HG03196 (cell line): ENCODE data around the gene SCYL1.

Experiments
- ATAC-seq: cut with Tn5 transposase; IDR thresholded peaks from one replicate; pipeline ENCODE4 v1.9.1; 2021; ENCODE audit not compliant: unreplicated experiment

SCYL1 gene

DNA sequence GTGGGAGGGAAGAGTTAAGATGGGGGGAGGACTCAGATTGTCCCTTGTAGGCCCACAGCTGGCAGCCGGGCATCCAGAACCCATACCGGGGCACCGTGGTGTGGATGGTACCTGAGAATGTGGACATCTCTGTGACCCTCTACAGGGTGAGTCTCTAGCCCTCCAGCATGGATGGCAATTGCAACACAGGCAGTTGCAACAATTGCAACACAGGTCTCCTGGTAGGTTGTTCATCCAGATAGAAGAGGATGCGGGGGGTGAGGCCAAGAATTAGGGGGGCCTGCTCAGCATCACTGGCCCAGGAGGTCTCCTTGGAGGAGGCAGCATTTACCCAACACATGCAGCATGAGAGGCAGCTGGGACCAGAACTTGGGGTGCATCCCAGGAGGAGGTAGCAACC, 54.4 kb downstream of the SCYL1 start:
- no peak for ATAC-seq

DNA sequence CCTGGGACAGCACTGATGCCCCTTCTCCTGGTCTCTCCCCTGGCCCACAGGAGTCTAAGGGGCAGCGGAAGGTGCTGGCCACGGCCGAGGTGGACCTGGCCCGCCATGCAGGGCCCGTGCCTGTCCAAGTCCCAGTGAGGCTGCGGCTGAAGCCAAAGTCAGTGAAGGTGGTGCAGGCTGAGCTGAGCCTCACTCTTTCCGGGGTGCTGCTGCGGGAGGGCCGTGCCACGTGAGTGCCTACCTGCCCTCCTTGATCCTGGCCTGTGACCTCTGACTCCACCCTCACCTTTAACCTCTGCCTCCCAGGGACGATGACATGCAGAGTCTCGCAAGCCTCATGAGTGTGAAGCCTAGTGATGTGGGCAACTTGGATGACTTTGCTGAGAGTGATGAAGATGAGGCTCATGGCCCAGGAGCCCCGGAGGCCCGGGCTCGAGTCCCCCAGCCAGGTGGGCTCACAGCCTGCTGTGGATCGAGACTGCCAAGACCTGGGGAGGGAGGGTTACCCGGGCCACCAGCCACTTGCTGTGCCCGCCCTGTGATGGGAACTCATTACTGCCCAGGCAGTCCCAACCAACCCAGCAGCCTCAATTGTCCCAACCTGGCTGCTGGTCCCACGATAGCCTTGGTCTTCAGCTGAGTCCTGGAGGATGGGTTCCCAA, 55.3 kb downstream of the SCYL1 start:
- ATAC-seq: no peak

DNA sequence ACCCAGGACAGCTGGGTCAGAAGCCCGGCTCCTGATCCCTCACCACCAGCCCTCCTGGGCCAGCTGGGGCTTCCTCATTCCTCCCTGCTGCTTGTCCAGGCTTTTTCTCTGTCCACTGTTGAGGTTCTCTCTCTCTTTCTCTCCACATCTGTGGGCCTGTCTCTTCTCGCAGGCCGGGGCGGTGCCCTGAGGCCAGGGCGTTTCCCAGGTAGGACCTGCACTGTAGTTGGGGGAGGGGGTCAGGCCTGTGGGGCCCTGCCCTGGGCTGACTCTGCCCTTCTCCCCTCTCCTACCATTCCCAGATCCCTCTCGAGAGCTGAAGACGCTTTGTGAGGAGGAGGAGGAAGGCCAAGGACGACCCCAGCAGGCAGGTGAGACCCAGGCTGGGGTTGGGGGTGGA, 55.9 kb downstream of the SCYL1 start:
- no peak for ATAC-seq

DNA sequence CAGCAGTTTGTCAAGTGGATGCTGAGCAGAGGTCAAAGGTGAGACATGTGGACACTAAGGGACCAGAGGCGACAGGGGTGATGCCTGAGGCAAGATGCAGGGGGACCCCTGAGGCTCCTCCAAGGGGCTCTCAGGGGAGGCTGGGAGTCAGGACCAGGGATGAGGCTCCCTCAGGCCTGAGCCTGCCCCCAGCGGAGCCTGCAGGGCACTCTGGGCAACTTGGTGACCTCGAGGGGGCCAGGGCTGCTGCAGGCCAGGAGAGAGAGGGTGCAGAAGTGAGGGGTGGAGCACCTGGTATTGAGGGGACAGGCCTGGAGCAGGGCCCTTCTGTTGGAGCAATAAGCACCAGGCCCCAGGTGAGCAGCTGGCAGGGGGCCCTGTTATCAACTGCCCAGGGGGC, 57.0 kb downstream of the SCYL1 start:
- ATAC-seq: no peak

DNA sequence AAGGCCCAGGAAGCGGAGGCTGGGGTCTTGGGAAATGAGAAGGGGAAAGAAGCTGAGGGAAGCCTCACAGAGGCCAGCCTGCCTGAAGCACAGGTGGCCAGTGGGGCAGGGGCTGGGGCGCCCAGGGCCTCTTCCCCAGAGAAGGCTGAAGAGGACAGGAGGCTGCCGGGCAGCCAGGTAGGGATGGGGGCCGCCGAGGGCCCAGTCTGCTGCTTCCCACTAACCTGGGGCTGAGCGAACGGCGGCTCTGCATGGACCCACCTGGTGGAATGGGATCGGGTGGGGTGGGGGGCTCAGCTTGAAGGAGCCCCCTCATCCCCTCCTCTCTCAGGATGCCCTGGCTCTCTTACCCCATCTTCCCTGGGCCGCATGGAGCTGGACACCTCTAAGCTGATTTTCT, 58.7 kb downstream of the SCYL1 start:
- no peak for ATAC-seq

DNA sequence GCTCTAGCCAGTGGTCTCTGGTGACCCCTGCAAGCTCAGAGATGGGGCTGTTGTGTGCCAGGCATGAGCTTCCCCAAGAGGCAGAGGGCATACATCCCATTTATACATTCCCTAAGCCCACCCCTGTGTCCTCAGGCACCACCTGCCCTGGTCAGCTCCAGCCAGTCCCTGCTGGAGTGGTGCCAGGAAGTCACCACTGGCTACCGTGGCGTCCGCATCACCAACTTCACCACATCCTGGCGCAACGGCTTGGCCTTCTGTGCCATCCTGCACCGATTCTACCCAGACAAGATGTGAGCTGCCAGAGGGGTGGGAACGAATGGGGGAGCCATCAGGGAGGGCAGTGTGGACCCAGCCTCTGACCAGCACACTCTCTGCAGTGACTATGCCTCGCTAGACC, 59.2 kb downstream of the SCYL1 start:
- no peak for ATAC-seq

DNA sequence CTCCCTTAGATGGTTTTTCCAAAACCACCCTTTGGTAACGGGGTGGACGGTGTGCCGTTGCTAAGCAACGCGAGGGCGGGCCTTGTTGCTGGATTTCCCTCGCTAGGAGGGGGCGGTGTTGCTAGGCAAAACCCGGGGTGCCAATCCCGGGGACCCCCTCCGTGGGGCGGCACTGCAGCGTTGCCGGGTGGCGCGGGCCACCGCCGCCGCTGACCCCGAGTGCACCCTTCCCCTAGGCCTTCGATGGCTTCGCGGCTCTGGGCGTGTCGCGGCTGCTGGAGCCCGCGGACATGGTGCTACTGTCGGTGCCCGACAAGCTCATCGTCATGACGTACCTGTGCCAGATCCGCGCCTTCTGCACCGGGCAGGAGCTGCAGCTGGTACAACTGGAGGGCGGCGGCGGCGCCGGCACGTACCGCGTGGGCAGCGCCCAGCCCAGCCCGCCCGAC, 59.9 kb downstream of the SCYL1 start:
- no peak for ATAC-seq

DNA sequence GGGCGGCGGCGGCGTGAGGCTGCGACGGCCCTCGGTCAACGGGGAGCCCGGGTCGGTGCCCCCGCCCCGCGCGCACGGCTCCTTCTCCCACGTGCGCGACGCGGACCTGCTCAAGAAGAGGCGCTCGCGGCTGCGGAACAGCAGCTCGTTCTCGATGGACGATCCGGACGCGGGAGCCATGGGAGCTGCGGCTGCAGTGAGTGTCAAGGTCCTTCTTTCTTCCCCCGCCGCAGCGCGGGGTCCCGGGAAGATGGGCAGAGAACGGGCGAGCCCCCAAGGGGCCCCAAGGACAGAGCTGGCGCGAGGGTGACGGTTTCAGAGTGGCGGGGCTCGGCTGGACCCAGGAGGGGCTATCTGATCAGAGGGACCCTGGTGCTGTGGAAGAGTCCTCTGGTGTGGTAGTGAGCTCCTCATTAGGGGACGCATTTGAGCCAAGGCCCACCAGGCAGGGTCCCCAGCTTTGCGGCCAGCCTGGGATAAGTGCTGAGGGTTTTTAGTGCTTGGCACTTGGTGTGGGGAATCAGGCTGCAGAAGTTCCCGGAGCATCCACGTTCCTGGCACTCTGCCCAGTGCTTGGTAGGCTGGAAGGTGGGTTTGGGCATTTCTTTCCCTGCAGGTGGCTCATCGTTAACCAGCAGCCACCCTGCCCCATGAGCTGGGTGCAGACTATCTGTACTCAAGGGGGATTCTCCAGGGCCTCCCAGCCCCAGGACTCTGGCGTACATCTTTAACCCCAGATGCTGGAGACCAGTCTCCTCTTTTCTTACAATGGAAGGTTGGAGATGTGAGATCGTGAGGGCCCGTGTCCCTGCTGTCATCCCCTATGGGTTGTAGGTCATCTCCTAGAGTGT, 60.7 kb downstream of the SCYL1 start:
- ATAC-seq: no peak

DNA sequence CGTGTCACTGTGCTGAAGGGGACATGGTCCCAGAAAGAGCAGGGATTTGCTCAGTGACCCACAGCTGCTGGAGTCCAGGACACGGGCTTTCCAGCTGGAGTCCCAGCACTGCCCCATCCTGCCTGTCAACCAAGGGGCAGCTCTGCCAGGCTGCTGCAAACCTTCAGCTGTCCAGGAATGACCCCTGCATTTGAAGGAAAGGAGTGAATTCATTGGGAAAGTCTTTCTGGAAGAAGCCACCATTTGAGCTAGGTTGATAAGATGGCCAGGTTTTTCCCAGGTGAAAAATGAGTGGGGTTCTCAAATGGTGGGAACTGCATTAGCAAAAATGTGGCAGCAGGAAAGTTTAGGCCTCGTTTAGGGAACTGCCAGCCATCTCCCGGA, 61.4 kb downstream of the SCYL1 start:
- no peak for ATAC-seq

DNA sequence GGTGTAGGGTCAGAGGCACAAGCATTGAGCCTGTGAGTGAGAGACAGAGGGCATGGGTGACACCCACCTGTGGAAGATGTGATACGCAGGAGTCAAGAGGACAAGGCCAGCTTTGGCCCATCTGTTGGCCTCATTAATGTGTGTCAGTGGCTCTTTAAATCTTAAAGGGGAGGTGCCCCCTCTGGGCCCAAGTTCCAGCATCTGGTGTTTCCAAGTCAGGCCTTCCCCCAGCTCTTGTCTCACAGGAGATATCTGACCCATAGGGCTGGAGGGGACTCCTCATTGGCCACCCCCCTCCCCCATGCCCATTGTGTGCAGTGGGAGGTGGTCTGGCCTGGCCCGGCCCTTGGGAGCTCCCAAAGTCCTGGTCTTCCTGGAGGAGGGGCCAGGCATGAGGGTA, 61.8 kb downstream of the SCYL1 start:
- ATAC-seq: no peak
